CD4-positive, alpha-beta T cell treated with Interleukin-10 for 1 hour (primary cell): Measurements from ENCODE around the gene ZC3H7B.

Experiments
- DNase-seq: peaks from one replicate; pipeline ENCODE4 v3.0.0-alpha.2; 2020

Gene ZC3H7B

DNA sequence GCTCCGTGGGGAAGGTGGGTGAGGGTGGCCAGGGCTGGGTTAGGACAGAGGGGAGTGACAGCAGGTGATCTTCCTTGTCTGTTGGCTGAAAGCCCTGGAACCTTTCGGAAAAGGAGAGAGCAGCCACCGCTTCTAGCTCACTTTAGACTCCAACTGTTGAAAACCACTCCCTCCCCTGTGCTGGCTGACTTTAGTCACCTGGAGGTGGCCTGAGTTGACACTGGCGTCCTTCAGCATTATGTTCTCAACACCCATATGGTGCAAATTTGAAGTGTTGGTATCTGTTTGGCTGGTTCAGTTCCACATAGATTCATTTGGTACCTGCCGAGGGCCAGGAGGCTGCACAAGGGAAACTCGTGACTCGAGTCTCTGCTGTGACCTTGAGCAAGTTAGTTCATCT lies 28.8 kb downstream of the ZC3H7B start:
- no peak for DNase-seq

DNA sequence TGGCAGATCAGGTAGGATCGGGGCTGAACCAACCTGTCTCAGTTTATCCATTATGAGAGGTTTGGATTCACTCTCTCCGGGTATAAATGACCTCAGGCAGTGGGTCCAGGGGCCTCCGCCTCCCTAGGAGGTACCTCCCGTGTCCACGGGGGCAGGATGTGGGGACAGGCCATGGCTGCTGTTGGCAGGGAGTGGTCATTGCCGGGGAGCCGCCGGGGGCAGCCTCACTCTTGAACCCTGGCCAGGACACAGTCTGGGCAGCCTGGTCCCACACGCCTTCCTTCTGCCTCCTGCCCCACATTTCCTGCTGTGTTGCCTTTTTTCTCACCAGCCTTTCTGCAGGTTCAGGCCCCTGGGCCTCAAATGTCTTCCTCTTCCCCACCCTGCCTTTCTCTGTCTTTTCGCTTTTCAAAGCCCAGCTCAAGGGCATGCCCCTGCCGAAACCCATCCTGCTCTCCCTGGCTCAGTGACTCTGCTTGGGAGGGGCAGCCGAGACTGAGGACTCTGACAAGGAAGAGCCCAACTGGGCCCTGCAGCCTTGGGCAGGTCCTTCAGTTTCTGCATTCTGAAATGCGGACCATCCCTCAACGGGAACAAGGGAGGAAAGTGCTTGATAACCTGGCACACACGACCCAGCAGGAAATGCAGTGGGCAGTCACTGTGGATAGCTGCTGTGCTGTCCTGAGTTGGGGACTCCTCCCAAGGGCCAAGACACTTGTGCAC lies 31.1 kb downstream of the ZC3H7B start:
- no peak for DNase-seq

DNA sequence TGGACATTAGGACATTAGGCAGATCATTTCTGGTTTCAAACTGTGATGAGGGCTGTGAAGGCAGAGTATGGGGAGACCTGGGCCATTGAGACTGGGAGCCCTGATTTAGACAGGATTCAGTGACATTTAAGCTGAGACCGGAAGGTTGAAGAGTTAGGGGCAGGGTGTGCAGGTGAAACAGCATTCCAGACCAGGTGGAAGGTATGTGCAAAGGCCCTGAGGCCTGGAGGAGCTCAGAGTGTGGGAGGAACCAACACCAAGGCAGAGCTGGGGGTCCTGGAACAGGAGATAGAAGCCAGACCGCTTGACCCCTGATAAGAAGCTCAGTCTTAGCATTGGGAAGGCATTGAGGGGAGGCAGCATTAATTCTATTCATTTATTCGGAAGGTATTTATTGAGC lies 32.5 kb downstream of the ZC3H7B start:
- DNase-seq, result no peak

DNA sequence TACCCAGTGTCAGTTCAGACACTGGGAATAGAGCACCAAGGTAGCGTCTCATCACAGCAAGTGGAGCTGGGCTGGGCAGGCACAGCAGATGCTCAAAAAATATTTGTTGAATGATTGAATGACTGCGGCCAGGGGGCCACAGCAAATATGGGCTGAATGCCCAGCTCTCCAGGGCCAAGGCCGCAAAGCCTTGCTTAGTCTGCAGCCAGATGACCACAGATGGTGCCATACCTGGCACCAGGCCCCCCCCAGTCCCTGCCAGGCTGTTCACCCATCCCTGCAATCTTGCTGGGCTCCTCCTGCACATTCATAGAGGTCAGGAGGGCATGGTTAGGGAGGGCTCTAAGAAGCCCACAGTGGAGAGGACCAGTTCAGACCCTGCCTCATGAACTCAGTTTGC lies 32.9 kb downstream of the ZC3H7B start:
- DNase-seq, result no peak

DNA sequence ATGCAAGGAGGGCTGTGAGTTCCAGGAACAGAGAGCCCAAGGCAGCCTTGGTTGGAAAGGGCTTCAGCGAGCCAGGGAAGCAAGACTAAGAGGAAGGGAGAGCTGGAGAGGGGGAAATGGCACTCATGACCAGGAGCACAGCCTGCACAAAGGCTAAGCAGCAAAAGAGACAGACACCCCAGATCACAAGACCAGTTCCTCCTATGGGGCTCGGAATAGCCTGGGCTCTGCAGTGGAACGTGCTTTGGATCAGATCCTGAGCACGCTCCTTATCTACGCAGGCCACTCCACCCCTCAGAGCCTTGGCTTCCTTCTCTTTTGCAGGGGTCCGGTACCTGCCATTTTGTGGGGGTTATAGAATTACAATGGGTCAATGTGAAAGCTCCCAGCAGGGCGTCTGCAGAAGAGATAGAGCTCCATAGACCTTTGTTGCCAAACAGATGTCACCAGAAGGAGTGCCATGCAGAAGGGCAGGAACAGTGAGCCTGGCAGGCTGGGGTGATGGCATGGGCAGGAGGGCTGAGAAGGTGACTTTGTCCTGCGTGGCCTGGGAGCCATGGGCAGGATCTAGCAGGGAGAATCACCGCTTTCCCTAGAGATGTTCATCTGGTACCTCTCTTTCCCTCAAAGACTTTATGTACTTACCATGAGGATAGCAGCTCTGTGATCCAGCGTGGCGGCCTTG lies 33.8 kb downstream of the ZC3H7B start:
- no peak for DNase-seq

DNA sequence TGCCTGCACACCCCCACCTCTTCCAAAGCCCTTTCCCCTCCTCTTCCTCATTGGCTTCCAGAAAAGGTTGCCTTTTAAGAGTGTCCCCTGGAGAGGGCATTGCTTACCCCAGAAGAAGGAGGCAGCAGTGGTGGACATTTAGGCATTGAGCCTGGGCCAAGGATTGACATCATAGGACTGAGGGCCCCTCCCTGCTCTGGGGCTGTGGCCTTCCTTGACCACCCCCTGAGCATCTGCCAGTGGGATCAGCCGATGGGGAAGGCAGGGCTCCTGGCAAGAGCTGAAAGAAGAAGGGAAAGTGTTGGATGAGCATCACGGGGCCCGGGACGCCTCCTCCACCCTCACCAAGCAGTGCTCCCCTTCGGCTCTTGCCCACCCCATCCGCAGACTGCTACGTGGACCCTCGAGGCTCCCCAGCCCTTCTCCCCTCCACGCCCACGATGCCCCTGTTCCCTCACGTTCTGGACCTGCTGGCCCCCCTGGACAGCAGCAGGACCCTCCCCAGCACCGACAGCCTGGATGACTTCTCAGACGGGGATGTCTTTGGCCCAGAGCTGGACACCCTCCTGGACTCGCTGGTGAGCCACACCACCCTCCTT lies 37.4 kb downstream of the ZC3H7B start:
- DNase-seq, result no peak

DNA sequence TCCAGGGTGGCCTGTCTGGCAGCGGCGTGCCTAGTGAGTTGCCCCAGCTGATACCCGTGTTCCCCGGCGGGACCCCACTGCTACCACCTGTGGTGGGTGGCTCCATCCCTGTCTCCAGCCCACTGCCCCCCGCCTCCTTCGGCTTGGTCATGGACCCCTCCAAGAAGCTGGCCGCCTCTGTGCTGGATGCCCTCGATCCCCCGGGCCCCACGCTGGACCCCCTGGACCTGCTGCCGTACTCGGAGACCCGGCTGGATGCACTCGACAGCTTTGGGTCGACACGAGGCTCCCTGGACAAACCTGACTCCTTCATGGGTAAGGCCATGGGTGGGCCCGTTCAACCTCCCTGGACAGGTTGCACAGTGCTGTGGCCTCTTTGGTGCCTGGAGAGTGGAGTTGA lies 38.5 kb downstream of the ZC3H7B start:
- DNase-seq, result no peak

DNA sequence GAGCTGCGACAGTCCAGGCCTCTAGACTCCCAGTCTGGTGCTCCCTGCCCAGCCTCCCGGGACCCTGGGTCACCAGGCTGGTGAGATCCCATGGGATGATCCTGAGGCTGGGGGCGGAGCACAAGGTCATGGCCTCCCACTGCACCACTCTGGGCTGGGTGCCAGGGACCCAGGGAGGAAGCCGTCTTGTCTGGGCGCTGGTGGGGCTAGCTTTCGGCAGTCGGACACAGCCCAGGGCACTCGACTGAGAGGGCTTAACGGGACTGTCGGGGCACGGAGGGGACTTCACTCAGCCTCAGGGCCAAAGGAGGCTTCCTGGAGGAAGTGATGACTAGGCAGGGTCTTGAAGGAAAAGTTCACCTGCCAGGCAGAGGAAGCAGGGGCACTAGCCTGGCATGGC lies 39.0 kb downstream of the ZC3H7B start:
- DNase-seq, result no peak

DNA sequence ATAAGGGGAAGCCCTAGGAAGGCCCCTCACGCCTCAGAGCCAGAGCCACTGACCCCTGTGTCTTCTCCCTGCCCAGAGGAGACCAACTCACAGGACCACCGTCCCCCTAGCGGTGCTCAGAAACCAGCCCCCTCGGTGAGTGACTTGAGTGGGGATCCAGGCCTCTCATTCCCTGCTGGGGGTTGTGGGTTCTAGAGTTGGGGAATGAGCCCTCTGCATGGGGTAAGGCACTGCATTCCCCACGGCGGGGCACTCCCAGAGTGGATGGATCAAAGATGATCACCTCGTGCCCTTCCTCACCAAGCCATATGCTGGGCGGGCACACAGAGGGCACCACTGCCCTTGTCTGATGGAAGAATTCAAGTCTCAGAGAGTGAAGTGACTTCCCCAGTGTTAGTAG lies 39.7 kb downstream of the ZC3H7B start:
- no peak for DNase-seq

DNA sequence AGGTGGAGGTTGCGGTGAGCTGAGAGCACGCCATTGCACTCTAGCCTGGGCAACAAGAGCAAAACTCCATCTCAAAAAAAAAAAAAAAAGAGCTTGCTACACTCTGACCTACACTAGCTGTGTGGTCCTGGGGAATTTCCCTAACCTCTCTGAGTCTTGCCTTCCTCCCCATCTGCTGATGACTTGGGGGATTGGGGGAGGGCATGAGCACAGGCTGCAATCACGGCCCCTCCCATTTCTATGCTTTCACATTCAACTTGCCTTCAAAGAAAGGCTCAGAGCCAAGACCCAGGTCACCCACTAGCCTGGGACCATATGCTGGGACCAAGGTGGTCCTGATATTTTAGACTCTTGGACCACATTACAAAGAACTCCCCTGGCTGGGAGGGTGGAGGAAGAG lies 40.7 kb downstream of the ZC3H7B start:
- no peak for DNase-seq

DNA sequence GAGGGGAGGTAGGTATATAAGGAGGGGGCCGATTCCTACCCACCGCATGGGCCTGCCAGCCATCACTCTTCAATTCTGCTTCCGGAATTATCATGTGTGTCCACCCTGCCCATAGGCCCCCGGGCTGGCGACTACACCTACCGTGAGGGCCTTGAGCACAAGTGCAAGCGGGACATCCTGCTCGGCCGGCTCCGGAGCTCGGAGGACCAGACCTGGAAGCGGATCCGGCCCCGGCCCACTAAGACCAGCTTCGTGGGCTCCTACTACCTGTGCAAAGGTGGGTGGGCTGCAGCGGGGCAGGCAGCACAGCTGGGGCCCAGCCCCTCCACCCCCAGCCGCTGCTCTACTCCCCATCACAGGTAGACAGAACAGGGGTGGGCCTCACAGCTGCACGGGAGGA lies 42.0 kb downstream of the ZC3H7B start:
- DNase-seq, result no peak

DNA sequence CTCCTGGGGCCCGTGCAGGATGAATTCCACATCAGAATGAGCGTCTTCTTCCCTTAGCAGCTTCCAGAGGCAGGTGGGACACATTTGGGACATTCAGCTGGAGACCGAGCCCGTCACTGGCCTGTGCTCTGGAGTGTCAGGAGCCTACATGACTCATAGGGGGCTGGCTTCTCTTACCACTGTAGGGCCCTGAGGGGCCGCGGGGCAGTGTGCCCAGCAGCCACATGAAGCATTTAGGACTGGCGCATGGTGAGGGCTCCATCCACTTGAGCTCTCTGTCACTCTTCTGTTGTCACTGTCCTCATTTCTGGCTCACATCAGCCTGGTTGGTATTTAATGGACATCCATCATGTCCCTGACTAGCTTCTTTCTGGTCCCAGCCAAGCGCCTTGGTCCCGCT lies 42.4 kb downstream of the ZC3H7B start:
- DNase-seq, result no peak

DNA sequence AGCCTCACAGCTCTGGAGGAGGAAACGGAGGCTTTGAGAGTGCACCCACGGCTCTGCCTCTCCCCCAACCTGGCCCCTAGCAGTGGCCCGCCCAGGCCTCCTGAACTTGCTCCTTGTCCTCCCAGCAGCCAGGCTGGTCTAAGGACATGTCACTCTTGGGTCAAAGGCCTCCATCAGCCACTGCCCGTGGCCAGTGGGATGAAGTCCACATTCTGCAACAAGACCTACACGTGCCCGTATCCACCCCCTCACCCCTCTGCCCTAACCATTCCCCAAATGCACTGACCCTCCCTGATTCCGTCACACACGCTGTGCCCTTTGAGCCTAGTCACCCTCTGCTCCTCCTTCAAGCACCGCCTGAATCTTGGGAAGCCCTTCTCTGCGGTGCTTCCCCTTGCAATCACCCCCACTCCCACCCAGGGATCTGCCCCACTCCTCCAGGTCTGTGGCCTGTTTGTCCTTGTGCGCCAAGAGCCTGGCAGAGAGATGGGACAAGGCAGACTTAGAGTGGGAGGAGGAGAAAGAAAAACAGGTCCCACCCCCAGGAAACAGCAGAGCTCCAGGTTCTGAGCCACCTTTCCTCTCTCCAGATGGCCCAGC lies 43.0 kb downstream of the ZC3H7B start:
- DNase-seq, result no peak

DNA sequence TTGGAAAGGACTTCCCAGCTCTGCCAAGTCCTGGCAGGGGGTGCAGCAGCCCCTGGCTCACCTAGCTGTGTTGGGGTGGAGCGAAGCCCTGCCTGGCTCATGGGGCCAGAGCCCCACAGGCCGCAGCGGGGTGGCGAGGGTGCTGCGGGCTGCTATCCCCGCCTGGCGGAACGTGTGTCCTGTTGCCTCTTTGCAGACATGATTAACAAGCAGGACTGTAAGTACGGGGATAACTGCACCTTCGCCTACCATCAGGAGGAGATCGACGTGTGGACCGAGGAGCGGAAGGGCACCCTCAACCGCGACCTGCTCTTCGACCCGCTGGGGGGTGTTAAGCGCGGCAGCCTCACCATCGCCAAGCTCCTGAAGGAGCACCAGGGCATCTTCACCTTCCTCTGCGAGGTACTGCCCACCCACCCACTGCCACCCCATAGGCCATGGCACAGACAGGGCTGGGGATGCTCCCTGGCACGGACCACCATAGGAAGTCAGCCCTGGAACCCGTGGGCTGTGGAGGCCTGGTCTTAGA lies 44.5 kb downstream of the ZC3H7B start:
- DNase-seq, result no peak

DNA sequence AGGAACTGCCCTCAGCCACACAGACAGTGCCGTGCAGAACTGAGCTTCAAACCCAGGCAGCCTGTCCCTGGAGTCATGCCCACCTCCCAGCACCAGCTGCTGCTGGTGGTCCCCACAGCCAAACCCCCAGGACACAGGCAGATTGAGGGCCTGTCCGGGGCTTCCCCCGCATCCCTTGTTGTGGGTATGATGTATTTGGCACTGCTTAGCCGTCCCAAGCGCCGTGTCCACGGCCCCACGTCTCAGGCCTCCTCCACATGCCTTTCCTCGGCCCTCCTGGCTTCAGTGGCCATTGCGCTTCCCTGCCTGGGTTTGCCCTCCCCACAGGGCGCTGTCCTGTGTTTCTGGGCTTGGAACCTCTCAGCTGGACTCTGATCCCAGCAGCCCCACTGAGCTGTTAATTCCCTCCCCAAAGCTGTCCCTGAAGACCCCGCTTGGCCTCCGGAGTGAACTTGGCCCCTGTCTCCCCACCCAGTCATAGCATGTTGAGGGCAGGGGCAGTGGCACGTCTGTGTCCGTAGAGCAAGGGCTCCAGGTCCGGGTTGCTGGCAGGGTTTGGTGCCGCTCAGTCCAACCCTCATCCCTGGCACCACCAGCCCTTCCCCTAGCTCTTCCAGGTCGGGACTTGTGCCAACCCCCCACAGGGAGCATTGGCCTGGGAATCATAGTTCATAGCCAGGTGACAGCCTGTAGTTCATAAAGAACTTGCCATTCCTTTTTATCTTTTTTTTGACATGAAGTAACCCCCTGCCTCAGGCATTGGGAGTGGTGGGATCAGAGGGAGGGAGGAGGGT lies 45.9 kb downstream of the ZC3H7B start:
- no peak for DNase-seq

DNA sequence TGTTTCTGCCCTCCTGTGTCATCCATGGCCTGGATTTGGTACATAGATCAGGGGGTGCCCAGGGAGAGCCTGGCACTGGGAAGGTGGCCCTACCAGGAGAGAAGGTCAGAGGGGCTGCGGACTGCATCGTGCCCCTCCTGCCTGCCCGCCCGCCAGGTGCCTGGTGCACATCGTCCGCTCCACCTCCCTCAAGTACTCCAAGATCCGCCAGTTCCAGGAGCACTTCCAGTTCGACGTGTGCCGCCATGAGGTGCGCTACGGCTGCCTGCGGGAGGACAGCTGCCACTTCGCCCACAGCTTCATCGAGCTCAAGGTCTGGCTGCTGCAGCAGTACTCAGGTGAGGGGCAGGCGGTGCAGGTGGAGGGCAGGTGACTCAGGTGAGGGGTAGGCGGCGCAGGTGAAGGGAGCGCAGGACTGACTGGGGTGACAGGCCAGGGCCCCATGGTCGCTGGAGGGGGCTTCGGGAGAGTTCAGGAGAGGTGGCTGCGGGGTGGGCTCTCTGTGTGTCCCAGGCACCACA lies 47.7 kb downstream of the ZC3H7B start:
- no peak for DNase-seq

DNA sequence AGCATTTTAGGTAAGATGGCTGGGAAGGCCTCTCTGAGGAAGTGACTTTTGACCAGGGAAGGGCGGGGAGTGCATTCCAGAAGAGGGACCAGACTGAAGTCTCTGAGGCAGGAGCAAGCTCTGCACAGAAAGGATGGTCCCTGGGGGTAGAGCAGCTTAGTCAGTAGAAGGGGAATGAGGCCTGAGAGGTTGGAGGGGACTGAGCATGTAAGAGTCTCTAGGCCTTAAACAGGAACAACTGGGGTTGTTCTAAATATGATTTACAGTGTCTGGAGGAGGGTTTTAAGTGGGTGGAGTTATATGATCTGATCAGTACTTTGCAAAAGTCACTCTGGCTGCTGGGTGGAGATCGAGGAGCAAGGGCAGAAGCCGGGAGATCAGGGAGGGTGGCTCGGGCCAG lies 48.8 kb downstream of the ZC3H7B start:
- DNase-seq, result no peak

DNA sequence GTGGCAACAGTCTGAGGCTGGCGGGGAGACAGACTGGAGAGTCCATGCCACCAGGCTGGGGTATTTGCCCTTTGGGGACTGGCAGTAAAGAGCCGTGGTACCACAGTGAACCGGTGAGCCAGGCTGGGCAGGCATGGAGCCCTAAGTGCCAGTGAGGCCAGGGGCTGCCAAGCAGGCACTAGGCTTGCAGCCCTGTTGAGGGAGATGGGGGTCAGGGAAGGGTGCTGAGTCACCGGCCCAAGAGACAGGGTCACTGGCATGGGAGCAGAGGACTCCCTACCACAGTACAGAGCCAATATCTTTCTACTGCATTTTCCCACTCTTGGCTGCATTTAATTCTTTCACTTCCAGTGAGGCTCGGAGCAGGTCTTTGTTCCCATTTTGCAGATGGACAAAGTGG lies 49.7 kb downstream of the ZC3H7B start:
- no peak for DNase-seq

DNA sequence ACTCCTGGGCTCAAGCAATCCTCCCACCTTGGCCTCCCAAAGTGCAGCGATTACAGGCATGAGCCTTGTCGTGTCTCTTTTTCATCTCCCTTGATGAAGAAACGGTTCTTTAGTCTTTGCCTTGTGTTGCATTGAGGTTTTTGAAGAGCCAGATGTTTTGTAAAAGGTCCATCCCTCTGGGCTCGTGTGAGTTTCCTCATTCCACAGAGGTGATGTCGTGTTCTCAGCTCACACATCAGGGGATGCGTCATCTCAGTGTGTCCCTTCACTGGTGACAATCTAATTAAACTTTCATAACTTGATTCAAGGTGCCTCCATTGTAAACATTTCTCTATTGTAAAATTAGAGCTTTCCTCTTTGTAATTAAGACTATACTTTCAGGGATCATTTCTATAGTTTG lies 50.7 kb downstream of the ZC3H7B start:
- DNase-seq, result no peak

DNA sequence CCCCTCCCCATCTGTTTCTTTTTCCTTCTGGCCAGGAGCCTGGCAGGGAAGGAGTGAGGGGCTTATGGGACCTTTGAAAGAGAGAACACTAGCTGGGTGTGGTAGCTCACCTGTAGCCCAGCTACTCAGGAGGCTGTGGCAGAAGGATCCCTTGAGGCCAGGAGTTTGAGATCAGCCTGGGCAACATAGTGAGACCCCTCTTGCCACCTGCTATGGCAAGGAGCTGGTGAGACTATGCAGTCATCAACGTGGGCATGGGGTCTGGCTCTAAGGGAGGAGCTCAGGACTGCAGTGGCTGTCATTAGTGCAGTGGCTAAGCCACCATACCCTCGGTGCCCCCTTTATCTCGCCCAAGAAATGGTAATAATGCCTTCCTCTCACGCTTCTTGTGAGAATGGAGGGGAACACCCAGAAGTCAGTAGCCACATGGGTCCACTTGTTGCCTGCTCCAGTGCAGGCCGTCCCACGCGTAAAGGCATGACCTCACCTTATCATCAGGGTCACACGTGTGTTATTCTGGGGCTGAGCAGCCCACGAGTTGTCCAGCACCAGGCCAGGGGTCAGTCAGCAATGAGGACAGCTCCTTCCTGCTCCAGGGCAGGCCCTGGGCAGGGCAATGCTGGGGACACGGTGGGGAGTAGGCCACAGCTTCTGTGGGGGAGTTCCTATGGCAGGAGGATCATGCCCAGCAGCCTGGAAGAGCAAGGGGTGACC lies 52.7 kb downstream of the ZC3H7B start:
- no peak for DNase-seq

DNA sequence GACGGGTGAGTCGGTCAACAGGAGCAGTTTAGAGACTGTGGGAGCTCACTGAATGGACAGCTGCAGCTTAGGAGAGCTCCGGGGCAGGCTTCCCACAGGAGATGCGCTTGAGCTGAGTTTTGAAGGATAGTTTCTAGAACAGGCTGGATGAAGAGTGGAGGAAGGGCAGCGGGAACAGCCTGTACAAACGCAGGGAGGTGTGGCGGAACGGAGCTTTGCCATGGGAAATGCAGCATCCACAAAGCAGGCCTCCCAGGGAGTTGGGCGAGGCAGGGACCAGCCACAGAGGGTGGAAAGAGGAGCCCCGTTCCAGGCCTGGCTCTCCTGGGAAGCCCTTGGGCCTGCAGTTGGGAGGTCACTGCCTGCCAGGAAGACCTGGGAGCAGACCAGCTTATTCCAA lies 53.7 kb downstream of the ZC3H7B start:
- DNase-seq, result no peak

DNA sequence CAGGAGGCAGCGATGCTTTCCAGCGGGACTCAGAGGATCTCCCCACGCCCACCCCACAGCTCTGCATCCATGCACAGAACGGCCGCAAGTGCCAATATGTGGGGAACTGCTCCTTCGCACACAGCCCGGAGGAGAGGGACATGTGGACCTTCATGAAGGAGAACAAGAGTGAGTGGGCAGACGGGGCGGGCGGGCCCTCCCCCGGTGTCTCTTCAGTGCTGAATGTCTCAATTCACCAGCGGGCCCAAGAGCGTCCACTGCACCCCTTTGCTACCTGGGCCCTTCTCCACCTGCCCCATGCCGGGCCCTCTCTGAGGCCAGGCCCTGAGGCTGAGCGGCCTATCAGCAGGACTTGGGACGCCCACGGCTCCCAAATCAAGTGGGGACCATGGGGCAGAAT lies 54.6 kb downstream of the ZC3H7B start:
- no peak for DNase-seq
